PC-3 (cell line): ENCODE results near the gene GLI3. TPM values are rescaled to one million over a fixed set of nuclear protein-coding genes. Genes with fewer than 3 reads are reported as not detected.

Experiments
- ATAC-seq: fragments of 200-7000 bp; cut with Tn5 transposase; 2 replicates; pipeline ENCODE4 v1.9.1; 2020; ENCODE audit warnings: mild to moderate bottlenecking, moderate library complexity
- BruUV-seq: library from RNA; stranded (reverse); fragments of 400-500 nt; replicated peaks from 2 replicates; lab custom pipeline; 2021; lab: Mats Ljungman, UMichigan
- CTCF ChIA-PET: fragments of 300-600 bp; sonication (Branson Sonifier 250); formaldehyde crosslinking; loops from one replicate; lab custom pipeline; 2022; ENCODE audit warnings: antibody characterized with exemption; lab: Charles Lee
- POLR2A ChIA-PET: fragments of 300-600 bp; sonication (Branson Sonifier 250); formaldehyde crosslinking; loops from one replicate; lab custom pipeline; 2022; ENCODE audit warnings: antibody characterized with exemption; ENCODE audit not compliant: unreplicated experiment; lab: Charles Lee
- DNase-seq: peaks from one replicate; pipeline ENCODE4 v3.0.0-alpha.2; 2015
- H2AFZ ChIP-seq: fragments of 300-600 bp; sonication (generic); 2 replicates; pipeline ENCODE4 v1.6.0; 2016; ENCODE audit warnings: antibody characterized with exemption, low read length
- H3F3A ChIP-seq: fragments of 300-600 bp; sonication (generic); one replicate; pipeline ENCODE4 v1.6.0; 2017; ENCODE audit warnings: antibody characterized with exemption, low read length, control low read depth, mild to moderate bottlenecking; ENCODE audit not compliant: unreplicated experiment
- H3K27ac ChIP-seq: fragments of 300-600 bp; sonication (generic); 2 replicates; pipeline ENCODE4 v1.5.1; 2016; ENCODE audit warnings: mild to moderate bottlenecking, low read length
- H3K27me3 ChIP-seq: fragments of 300-600 bp; sonication (generic); 2 replicates; pipeline ENCODE4 v1.6.1; 2016; ENCODE audit warnings: low read length, mixed read lengths
- H3K36me3 ChIP-seq: fragments of 300-600 bp; sonication (generic); 2 replicates; pipeline ENCODE4 v1.6.1; 2016; ENCODE audit warnings: low read depth, mixed run types, low read length, mixed read lengths
- H3K4me1 ChIP-seq: fragments of 300-600 bp; sonication (generic); 2 replicates; pipeline ENCODE4 v1.5.1; 2016; ENCODE audit warnings: low read length; ENCODE audit not compliant: insufficient read depth
- H3K4me2 ChIP-seq: fragments of 300-600 bp; sonication (generic); 2 replicates; pipeline ENCODE4 v1.6.0; 2016; ENCODE audit warnings: low read length
- H3K4me3 ChIP-seq: fragments of 300-600 bp; sonication (generic); 2 replicates; pipeline ENCODE4 v1.5.1; 2016; ENCODE audit warnings: mild to moderate bottlenecking, low read length, mixed read lengths
- H3K79me2 ChIP-seq: fragments of 300-600 bp; sonication (generic); 2 replicates; pipeline ENCODE4 v1.6.1; 2017; ENCODE audit warnings: low read length, mixed read lengths
- H3K9ac ChIP-seq: fragments of 300-600 bp; sonication (generic); 2 replicates; pipeline ENCODE4 v1.6.0; 2016; ENCODE audit warnings: mild to moderate bottlenecking, low read length
- H3K9me2 ChIP-seq: fragments of 300-600 bp; sonication (generic); replicated peaks from 2 replicates; pipeline ENCODE4 v1.6.1; 2016; ENCODE audit warnings: mixed run types, low read length, mixed read lengths
- H3K9me3 ChIP-seq: fragments of 300-600 bp; sonication (generic); 2 replicates; pipeline ENCODE4 v1.6.1; 2016; ENCODE audit warnings: low read length, mixed read lengths
- H4K20me1 ChIP-seq: fragments of 300-600 bp; sonication (generic); 2 replicates; pipeline ENCODE4 v1.6.1; 2016; ENCODE audit warnings: low read length, mixed read lengths
- EZH2 ChIP-seq: fragments of 300-600 bp; sonication (generic); IDR thresholded peaks from one replicate; pipeline ENCODE4 v1.6.1; 2017; ENCODE audit warnings: antibody characterized with exemption, mild to moderate bottlenecking, low read length; ENCODE audit not compliant: unreplicated experiment
- EZH2phosphoT487 ChIP-seq: fragments of 300-600 bp; sonication (generic); IDR thresholded peaks from 2 replicates; pipeline ENCODE4 v1.6.1; 2018; ENCODE audit warnings: mild to moderate bottlenecking, antibody characterized with exemption, low read length, borderline replicate concordance
- intact Hi-C: fragments of 100-400 bp; cut with micrococcal nuclease; formaldehyde crosslinking; loops from 2 replicates; pipeline ENCODE4 v1.9.0; 2023
- total RNA-seq: library from RNA; depleted of rRNA; stranded (reverse); fragments of >200 nt; gene quantifications from 2 replicates; pipeline ENCODE4 v1.2.3, GENCODE V29; 2014
- TF ChIP-seq, protein P1 (sequence below): fragments of 300-600 bp; sonication (generic); conservative IDR thresholded peaks from 2 replicates; pipeline ENCODE4 v1.5.1; 2017; ENCODE audit warnings: antibody characterized with exemption, low read depth, mild to moderate bottlenecking, low read length

Gene GLI3
- total RNA-seq, 1 experiment from 2014 or later, result 3.5 TPM

DNA sequence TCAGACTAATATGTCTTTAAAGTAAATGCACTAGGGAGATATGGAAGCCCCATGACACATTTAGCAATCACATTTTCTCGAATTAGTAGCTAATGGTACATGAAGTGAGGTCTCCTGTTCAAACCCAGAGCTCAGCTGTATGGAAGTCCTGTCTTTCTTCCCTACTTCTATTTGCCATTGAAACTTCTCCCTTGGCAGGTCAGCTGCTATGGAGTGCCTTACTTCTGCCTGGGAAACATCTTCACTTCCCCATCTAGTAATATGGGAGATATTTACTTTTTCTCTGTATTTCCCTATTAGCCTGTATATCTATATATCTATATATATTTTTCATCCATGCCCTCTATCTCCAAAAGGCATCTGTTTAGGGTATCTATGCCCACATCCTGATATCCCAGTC is 308.8 kb downstream of the GLI3 start:
- no peaks in the 10 kb centered on the region for H3F3A ChIP-seq
- H4K20me1 ChIP-seq, result no peaks in the 10 kb centered on the region
- no peak overlapping the region for H3K4me2 ChIP-seq
- ATAC-seq (no peak), DNase-seq (no peak)
- no peak overlapping the region for H3K4me3 ChIP-seq
- no peaks in the 10 kb centered on the region for H3K9me2 ChIP-seq
- no TSS peak for BruUV-seq
- no peaks in the 10 kb centered on the region for H3K27me3 ChIP-seq
- ChIA-PET POLR2A (interaction anchor here (0.6 kb wide), 1 partner anchor 14 kb away, joined by 3 read pairs; no protein-coding TSS in a partner anchor), CTCF (no interaction called here)
- H3K79me2 ChIP-seq, result no peaks in the 10 kb centered on the region
- no peak overlapping the region for H3K9ac ChIP-seq
- H3K4me1 ChIP-seq, result peaks cover 3% of the 10 kb centered on the region; the same call in 1 of the 2 replicates
- no peaks in the 10 kb centered on the region for H3K36me3 ChIP-seq
- H3K27ac ChIP-seq, result no peak overlapping the region
- intact Hi-C loops, result no loop called here
- H2AFZ ChIP-seq, result no peak overlapping the region
- no peaks in the 10 kb centered on the region for H3K9me3 ChIP-seq
- no peak for TF ChIP-seq EZH2
- no peak for TF ChIP-seq EZH2phosphoT487
- TF ChIP-seq, protein P1, sequence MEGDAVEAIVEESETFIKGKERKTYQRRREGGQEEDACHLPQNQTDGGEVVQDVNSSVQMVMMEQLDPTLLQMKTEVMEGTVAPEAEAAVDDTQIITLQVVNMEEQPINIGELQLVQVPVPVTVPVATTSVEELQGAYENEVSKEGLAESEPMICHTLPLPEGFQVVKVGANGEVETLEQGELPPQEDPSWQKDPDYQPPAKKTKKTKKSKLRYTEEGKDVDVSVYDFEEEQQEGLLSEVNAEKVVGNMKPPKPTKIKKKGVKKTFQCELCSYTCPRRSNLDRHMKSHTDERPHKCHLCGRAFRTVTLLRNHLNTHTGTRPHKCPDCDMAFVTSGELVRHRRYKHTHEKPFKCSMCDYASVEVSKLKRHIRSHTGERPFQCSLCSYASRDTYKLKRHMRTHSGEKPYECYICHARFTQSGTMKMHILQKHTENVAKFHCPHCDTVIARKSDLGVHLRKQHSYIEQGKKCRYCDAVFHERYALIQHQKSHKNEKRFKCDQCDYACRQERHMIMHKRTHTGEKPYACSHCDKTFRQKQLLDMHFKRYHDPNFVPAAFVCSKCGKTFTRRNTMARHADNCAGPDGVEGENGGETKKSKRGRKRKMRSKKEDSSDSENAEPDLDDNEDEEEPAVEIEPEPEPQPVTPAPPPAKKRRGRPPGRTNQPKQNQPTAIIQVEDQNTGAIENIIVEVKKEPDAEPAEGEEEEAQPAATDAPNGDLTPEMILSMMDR, result no peak

DNA sequence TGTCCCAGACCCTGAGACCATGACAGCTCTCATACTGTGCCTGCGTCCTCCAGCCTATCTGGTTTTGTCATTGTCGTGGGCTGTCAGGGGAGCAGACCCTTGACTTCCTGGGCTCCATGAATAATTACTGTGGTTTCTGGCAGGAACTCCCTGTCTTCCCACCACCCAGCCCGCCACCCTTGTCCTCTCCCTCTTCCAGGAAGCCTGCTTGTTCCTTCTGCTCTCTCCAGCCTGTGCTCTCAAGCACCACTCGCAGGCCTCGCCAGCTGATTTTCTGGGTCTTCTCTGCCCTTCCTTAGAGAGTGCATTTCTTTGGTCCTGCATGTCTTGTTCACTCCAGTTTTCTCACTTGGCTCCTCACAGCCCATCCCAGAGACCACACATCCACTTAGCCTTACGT is 309.6 kb downstream of the GLI3 start:
- Histone ChIP-seq H3K79me2 (no peaks in the 10 kb centered on the region), H3K9ac (no peak overlapping the region), H2AFZ (no peak overlapping the region)

DNA sequence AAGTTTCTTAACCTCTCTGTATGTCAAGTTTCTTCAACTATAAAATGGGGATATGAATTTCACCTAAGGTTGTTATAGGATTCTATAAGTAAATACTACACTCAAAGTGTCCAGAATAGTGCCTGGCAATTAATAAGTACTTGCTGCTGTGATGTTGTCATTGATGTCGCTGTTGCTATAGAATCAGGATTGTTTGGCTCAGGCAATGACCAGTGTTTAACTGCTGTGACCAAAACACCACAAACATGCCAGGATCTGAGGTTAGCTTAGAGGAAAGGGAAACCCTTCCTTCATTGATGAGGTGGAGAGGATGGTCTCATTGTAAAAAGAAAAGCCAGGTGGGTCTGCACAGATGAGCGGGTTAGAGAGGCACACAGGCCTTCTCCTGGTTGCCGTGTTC is 311.1 kb downstream of the GLI3 start:
- no peak overlapping the region for H3K4me2 ChIP-seq
- H3K9me3 ChIP-seq, result no peaks in the 10 kb centered on the region
- ChIA-PET CTCF (no interaction called here), POLR2A (no interaction called here)
- no peaks in the 10 kb centered on the region for H3F3A ChIP-seq
- TF ChIP-seq EZH2, result no peak
- TF ChIP-seq EZH2phosphoT487, result no peak
- no peak overlapping the region for H3K9ac ChIP-seq
- no TSS peak for BruUV-seq
- H2AFZ ChIP-seq, result no peak overlapping the region
- H4K20me1 ChIP-seq, result no peaks in the 10 kb centered on the region
- H3K79me2 ChIP-seq, result no peaks in the 10 kb centered on the region
- intact Hi-C loops, result no loop called here
- ATAC-seq, result no peak
- no peaks in the 10 kb centered on the region for H3K9me2 ChIP-seq
- H3K27ac ChIP-seq, result no peak overlapping the region
- peaks cover 3% of the 10 kb centered on the region; the same call in 1 of the 2 replicates for H3K4me1 ChIP-seq
- H3K27me3 ChIP-seq, result no peaks in the 10 kb centered on the region
- no peak for DNase-seq
- H3K4me3 ChIP-seq, result no peak overlapping the region
- H3K36me3 ChIP-seq, result no peaks in the 10 kb centered on the region

More for the DNA sequence above, 309.6 kb downstream of the GLI3 start:
- POLR2A ChIA-PET, result no interaction called here
- TF ChIP-seq EZH2, result no peak
- TF ChIP-seq, protein P1, result no peak
- TF ChIP-seq EZH2phosphoT487, result no peak
- Histone ChIP-seq H3K9me2 (no peaks in the 10 kb centered on the region), H3K4me3 (no peak overlapping the region), H3K4me1 (peaks cover 3% of the 10 kb centered on the region; the same call in 1 of the 2 replicates), H3K27me3 (no peaks in the 10 kb centered on the region), H4K20me1 (no peaks in the 10 kb centered on the region), H3K27ac (no peak overlapping the region), H3K9me3 (no peaks in the 10 kb centered on the region), H3F3A (no peaks in the 10 kb centered on the region), H3K4me2 (no peak overlapping the region), H3K36me3 (no peaks in the 10 kb centered on the region)
- intact Hi-C loops, result no loop called here
- no TSS peak for BruUV-seq
- no peak for DNase-seq
- CTCF ChIA-PET, result no interaction called here
- no peak for ATAC-seq
